Heart left ventricle (tissue), 16 donors: ENCODE results near the gene STEAP3. TPM values are rescaled to one million over a fixed set of nuclear protein-coding genes. Genes with fewer than 3 reads are reported as not detected.

Experiments
- ATAC-seq, 4 donors: fragments of 200-7000 bp; cut with Tn5 transposase; one replicate each; pipeline ENCODE4 v1.9.1; 2020 to 2022; ENCODE audit warnings: moderate library complexity in 4 of 4, mild to moderate bottlenecking in 3 of 4, moderate number of reproducible peaks in 1 of 4
- DNase-seq, 5 donors: peaks; one replicate each; pipeline ENCODE4 v3.0.0-alpha.2; 2020
- H3K27ac ChIP-seq, 12 donors: fragments of 200-600 bp; sonication (generic) in 4 of 12; one replicate each; pipeline versions ENCODE4 v1.5.0 to v1.8.0; 2016 to 2022; ENCODE audit warnings: mild to moderate bottlenecking in 2 of 12
- H3K27me3 ChIP-seq, 9 donors: fragments of 200-600 bp; sonication (generic) in 2 of 9; one replicate each; pipeline versions ENCODE4 v1.5.1 to v1.8.0; 2016 to 2022; ENCODE audit warnings: mild to moderate bottlenecking in 3 of 9
- H3K36me3 ChIP-seq, 9 donors: fragments of 200-600 bp; sonication (generic) in 2 of 9; one replicate each; pipeline versions ENCODE4 v1.5.0 to v1.8.0; 2018 to 2022; ENCODE audit warnings: mild to moderate bottlenecking in 2 of 9
- H3K4me1 ChIP-seq, 12 donors: fragments of 200-600 bp; sonication (generic) in 4 of 12; one replicate each; pipeline versions ENCODE4 v1.5.0 to v1.8.0; 2016 to 2022; ENCODE audit warnings: mild to moderate bottlenecking in 3 of 12
- H3K4me3 ChIP-seq, 12 donors: fragments of 200-600 bp; sonication (generic) in 4 of 12; one replicate each; pipeline versions ENCODE4 v1.5.0 to v1.8.0; 2017 to 2022; ENCODE audit warnings: mild to moderate bottlenecking in 9 of 12, moderate library complexity in 4 of 12
- H3K9me3 ChIP-seq, 12 donors: fragments of 200-600 bp; sonication (generic) in 4 of 12; one replicate each; pipeline versions ENCODE4 v1.5.0 to v1.8.0; 2016 to 2022; ENCODE audit warnings: mild to moderate bottlenecking in 1 of 12
- POLR2A ChIP-seq, 2 donors: fragments of 450-650 bp; IDR thresholded peaks; one replicate each; pipeline ENCODE4 v1.6.1; 2017; ENCODE audit warnings: antibody characterized with exemption in 2 of 2, mild to moderate bottlenecking in 2 of 2, moderate library complexity in 2 of 2
- WGBS, 4 donors: extraction: QIAGEN DNeasy Blood & Tissue Kit in 2 of 4; methylation state at CpG; one replicate each; pipeline versions ENCODE4 v1.1.5 to v1.1.7; 2013 to 2018; 5-methylcytosine and 5-hydroxymethylcytosine counted together
- intact Hi-C, 10 donors: fragments of 100-400 bp; cut with DNase I; formaldehyde crosslinking; loops; one replicate each; pipeline versions ENCODE4 v1.11.1 to v1.14.2; 2022
- polyA plus RNA-seq, 2 donors: library from polyadenylated mRNA; stranded (reverse); fragments of 200-250 nt; gene quantifications; one replicate each; pipeline ENCODE4 v1.2.3, GENCODE V29; 2013
- total RNA-seq, 9 donors: library from RNA; depleted of rRNA in 2 of 9; stranded (reverse); fragments of >200 nt in 2 of 9; fragmentation: NEBNext Ultra II Directional in 3 of 9; extraction: Animal tissue kit (Norgen Biotek cat#: 25700) in 3 of 9; gene quantifications; one replicate each; pipeline versions ENCODE4 v1.1.0 to v1.2.4, GENCODE V29; 2016 to 2023
- TF ChIP-seq, protein P1 (sequence below), 12 donors: fragments of 200-600 bp; sonication (generic) in 4 of 12; IDR thresholded peaks; one replicate each; pipeline versions ENCODE4 v1.5.0 to v1.8.0; 2018 to 2022; ENCODE audit warnings: antibody characterized with exemption in 12 of 12, mild to moderate bottlenecking in 5 of 12
- donor health status: ischemic (EF 13 %, LVEDD 7.1; RV severe dilation, severe dysfunction).
- donor health status: healthy with polysubstance abuse.
- donor health status: DM: no; HTN: yes; CAD: no.
- donor health status: DM: no; HTN: no; CAD: no.
- donor health status: ischemic (EF 25% LVEDD 6.9; RV normal size, moderate dysfunction).
- donor health status: ischemic (EF 25% LVEDD 5.7; RV mildly dilated, moderate dysfunction).
- donor health status: healthy.
- donor health status: DM: yes; HTN: yes; CAD: no.
- donor health status: ischemic (EF 35%, LVEDD 5.7; RV mildly dilated, moderate dysfunction).
- donor health status: nonischemic (EF 11% LVEDD 7.7; RV severe dilation, severe dysfunction).
- donor health status: DM: yes; HTN: yes; CAD: no.
- donor health status: PGD.
- donor health status: ischemic (EF 29% LVEDD 5.4; RV normal size, mild dysfunction).
- donor health status: nonischemic (EF 23%, LVEDD 6.1; RV moderate dilation, normal function).

STEAP3 gene
- total and polyA plus RNA-seq, 11 donors = 4.9 to 38.5 (median 11.1) TPM

DNA sequence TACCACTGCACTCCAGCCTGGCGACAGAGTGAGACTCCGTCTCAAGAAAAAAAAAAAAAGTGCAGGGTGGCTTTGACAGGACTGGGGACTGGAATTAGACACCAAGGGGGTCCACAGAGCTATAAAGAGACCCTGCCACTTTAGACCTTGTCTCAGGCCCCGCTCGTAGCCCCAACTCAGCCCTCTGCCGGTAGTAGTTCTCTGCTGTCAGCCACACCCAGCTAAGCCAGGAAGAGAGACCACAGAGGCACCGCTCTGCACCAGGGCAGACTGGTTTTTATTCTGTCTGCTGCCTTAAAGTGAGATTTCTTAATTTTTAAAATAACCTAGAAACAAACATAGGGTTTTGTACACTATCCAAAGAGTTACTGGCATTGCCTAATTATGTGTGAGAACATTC lies 66.0 kb downstream of the STEAP3 start:
- TF ChIP-seq POLR2A (IDR thresholded peaks at IDR 0.05) = no peak
- TF ChIP-seq, protein P1, sequence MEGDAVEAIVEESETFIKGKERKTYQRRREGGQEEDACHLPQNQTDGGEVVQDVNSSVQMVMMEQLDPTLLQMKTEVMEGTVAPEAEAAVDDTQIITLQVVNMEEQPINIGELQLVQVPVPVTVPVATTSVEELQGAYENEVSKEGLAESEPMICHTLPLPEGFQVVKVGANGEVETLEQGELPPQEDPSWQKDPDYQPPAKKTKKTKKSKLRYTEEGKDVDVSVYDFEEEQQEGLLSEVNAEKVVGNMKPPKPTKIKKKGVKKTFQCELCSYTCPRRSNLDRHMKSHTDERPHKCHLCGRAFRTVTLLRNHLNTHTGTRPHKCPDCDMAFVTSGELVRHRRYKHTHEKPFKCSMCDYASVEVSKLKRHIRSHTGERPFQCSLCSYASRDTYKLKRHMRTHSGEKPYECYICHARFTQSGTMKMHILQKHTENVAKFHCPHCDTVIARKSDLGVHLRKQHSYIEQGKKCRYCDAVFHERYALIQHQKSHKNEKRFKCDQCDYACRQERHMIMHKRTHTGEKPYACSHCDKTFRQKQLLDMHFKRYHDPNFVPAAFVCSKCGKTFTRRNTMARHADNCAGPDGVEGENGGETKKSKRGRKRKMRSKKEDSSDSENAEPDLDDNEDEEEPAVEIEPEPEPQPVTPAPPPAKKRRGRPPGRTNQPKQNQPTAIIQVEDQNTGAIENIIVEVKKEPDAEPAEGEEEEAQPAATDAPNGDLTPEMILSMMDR (IDR thresholded peaks at IDR 0.05) = no peak
- intact Hi-C loops = loop anchor here (2.0 to 10.0 kb wide), 10 partner anchors 71 to 409 kb away; no protein-coding TSS in a partner anchor
- peaks cover 0 to 15% (median 7%) of the 10 kb centered on the region in 12 donors for H3K4me1 ChIP-seq
- DNase-seq (no peak), ATAC-seq (no peak)
- no peak overlapping the region for H3K4me3 ChIP-seq
- H3K36me3 ChIP-seq = no peaks in the 10 kb centered on the region
- no peak overlapping the region for H3K27ac ChIP-seq
- H3K27me3 ChIP-seq = no peaks in the 10 kb centered on the region
- WGBS, 4 donors = 88 to 96% (median 94%) methylated on average over 6 of the region's 6 CpGs
- no peaks in the 10 kb centered on the region for H3K9me3 ChIP-seq

GRCh38 chr2:119290859-119291587 lies 67.4 kb downstream of the STEAP3 start:
- Histone ChIP-seq H3K27ac (no peak overlapping the region), H3K4me3 (no peak overlapping the region), H3K27me3 (no peaks in the 10 kb centered on the region), H3K9me3 (no peaks in the 10 kb centered on the region), H3K36me3 (no peaks in the 10 kb centered on the region), H3K4me1 (peaks cover 0 to 15% (median 7%) of the 10 kb centered on the region in 12 donors)
- DNase-seq (peak; percentile 68 to 93 (median 89)), ATAC-seq (peak; percentile 29 to 95 (median 90))
- TF ChIP-seq POLR2A (IDR thresholded peaks at IDR 0.05) = no peak
- TF ChIP-seq, protein P1 (IDR thresholded peaks at IDR 0.05) = peak; percentile 49 to 97 (median 92)
- intact Hi-C loops = loop anchor here (2.0 to 10.0 kb wide), 10 partner anchors 72 to 410 kb away; no protein-coding TSS in a partner anchor
- 38 to 66% (median 46%) methylated on average over 15 of the region's 15 CpGs for WGBS, 4 donors

DNA sequence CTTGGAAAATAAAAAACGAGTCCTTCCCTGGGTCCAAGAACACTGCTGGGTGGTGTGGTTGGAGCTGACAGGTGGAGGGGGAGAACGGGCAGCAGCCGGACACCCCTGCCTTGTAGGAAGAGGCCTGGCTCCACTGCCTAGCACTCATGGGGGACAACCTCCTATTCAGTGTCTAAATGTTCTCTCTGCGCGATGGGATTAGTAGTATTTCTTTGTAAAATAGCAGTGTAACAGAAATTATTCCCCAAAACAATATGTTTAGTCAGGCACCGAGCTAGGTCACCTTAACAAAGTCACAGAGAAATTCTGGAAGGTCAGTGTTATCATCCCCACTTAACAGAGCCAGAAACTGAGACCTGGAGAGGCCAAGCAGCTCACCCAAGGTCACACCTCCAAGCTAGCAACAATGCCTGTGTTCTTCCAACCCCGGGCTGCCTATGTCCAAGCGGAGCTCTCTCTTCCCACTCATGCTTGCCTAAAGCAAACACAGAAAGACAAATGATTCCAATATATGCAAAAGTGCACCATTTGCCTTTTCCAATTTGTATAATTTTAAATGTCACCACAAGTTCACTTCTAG lies 68.0 kb downstream of the STEAP3 start:
- Histone ChIP-seq H3K27ac (no peak overlapping the region), H3K27me3 (no peaks in the 10 kb centered on the region), H3K9me3 (no peaks in the 10 kb centered on the region), H3K4me1 (peaks cover 0 to 15% (median 7%) of the 10 kb centered on the region in 12 donors), H3K36me3 (no peaks in the 10 kb centered on the region), H3K4me3 (no peak overlapping the region)
- DNase-seq (no peak), ATAC-seq (no peak)
- WGBS, 4 donors = 91 to 95% (median 93%) methylated on average over 8 of the region's 8 CpGs
- intact Hi-C loops = loop anchor here (2.0 to 10.0 kb wide), 10 partner anchors 73 to 411 kb away; no protein-coding TSS in a partner anchor
- TF ChIP-seq, protein P1 (IDR thresholded peaks at IDR 0.05) = no peak
- no peak for TF ChIP-seq POLR2A (IDR thresholded peaks at IDR 0.05)

- H3K27ac ChIP-seq = no peak overlapping the region
- H3K4me1 ChIP-seq = peaks cover 0 to 15% (median 7%) of the 10 kb centered on the region in 12 donors
- WGBS, 4 donors = 65 to 82% (median 73%) methylated on average over 8 of the region's 8 CpGs
- H3K9me3 ChIP-seq = no peaks in the 10 kb centered on the region
- no peaks in the 10 kb centered on the region for H3K27me3 ChIP-seq
- TF ChIP-seq POLR2A (IDR thresholded peaks at IDR 0.05) = no peak
- TF ChIP-seq, protein P1 (IDR thresholded peaks at IDR 0.05) = no peak
- ATAC-seq (no peak), DNase-seq (no peak)
- H3K4me3 ChIP-seq = no peak overlapping the region
- H3K36me3 ChIP-seq = no peaks in the 10 kb centered on the region
- intact Hi-C loops = loop anchor here in 9 of 10 donors (5.0 to 10.0 kb wide), 6 partner anchors 75 to 410 kb away; no protein-coding TSS in a partner anchor
Measured at GRCh38 chr2:119292226-119292625, 68.6 kb downstream of the STEAP3 start.
